HepG2 (cell line): ENCODE results near the gene POLRMT. TPM values are rescaled to one million over a fixed set of nuclear protein-coding genes. Genes with fewer than 3 reads are reported as not detected.

Experiments
- AKAP8 ChIP-seq: sonication (generic); formaldehyde crosslinking; IDR thresholded peaks from 2 replicates; pipeline ENCODE4 v1.5.1; 2020; ENCODE audit warnings: mild to moderate bottlenecking, missing genetic modification reagents
- ARNTL ChIP-seq: sonication (generic); formaldehyde crosslinking; IDR thresholded peaks from 2 replicates; pipeline ENCODE4 v1.4.0; 2020; ENCODE audit warnings: mild to moderate bottlenecking, missing genetic modification reagents
- BRCA1 ChIP-seq: sonication (generic); formaldehyde crosslinking; IDR thresholded peaks from 2 replicates; pipeline ENCODE4 v1.4.0; 2020; ENCODE audit warnings: missing genetic modification reagents
- ERF ChIP-seq: IDR thresholded peaks from 2 replicates; pipeline ENCODE4 v1.6.1; 2018; ENCODE audit warnings: missing biosample characterization, missing genetic modification reagents
- HMG20A ChIP-seq: IDR thresholded peaks from 2 replicates; pipeline ENCODE4 v1.6.1; 2016; ENCODE audit warnings: borderline replicate concordance
- KDM2A ChIP-seq: sonication (generic); formaldehyde crosslinking; IDR thresholded peaks from 2 replicates; pipeline ENCODE4 v1.4.0; 2020; ENCODE audit warnings: low read depth, missing genetic modification reagents, borderline replicate concordance
- KLF6 ChIP-seq: IDR thresholded peaks from 2 replicates; pipeline ENCODE4 v1.8.0; 2016; ENCODE audit warnings: missing biosample characterization, missing genetic modification reagents
- MED1 ChIP-seq: sonication (generic); formaldehyde crosslinking; IDR thresholded peaks from 2 replicates; pipeline ENCODE4 v1.4.0; 2020; ENCODE audit warnings: missing genetic modification reagents
- NFKBIZ ChIP-seq: IDR thresholded peaks from 2 replicates; pipeline ENCODE4 v1.6.1; 2018; ENCODE audit warnings: missing genetic modification reagents, missing compliant biosample characterization
- POGZ ChIP-seq: sonication (generic); formaldehyde crosslinking; IDR thresholded peaks from 2 replicates; pipeline ENCODE4 v1.4.0; 2020; ENCODE audit warnings: mild to moderate bottlenecking, missing genetic modification reagents
- PTBP1 ChIP-seq: fragments of 200-400 bp; formaldehyde crosslinking; IDR thresholded peaks from 2 replicates; pipeline ENCODE4 v1.6.1; 2018; ENCODE audit warnings: low read length, low read depth; ENCODE audit not compliant: poor library complexity, severe bottlenecking
- ZNF143 ChIP-seq: sonication (generic); formaldehyde crosslinking; IDR thresholded peaks from 2 replicates; pipeline ENCODE4 v1.4.0; 2020; ENCODE audit warnings: missing genetic modification reagents
- ZNF678 ChIP-seq: sonication (generic); formaldehyde crosslinking; IDR thresholded peaks from 2 replicates; pipeline ENCODE4 v1.4.0; 2020; ENCODE audit warnings: mild to moderate bottlenecking, missing genetic modification reagents
- ZNF761 ChIP-seq: sonication (generic); formaldehyde crosslinking; conservative IDR thresholded peaks from 2 replicates; pipeline ENCODE4 v1.4.0; 2020; ENCODE audit warnings: mild to moderate bottlenecking, missing genetic modification reagents
- polyA plus RNA-seq, 8 experiments: library from polyadenylated mRNA; depleted of rRNA in 3 of 8; stranded (reverse) in 7 of 8; unstranded in 1 of 8; fragments of >200 nt; fragmentation: Illumina TruSeq in 4 of 8; extraction: Trizol in 4 of 8; gene quantifications; 2 replicates each; pipeline versions ENCODE4 v1.2.1 to v1.2.3, GENCODE V29; 2011 to 2016; ENCODE audit warnings: low read depth in 4 of 8, missing spikeins in 1 of 8, mixed read lengths in 1 of 8; ENCODE audit not compliant: insufficient read depth in 1 of 8
- total RNA-seq, 5 experiments: library from RNA; depleted of rRNA; stranded (reverse); fragments of >200 nt; fragmentation: Illumina TruSeq; extraction: Trizol; gene quantifications; 2 replicates each; pipeline ENCODE4 v1.2.3, GENCODE V29; 2016; ENCODE audit warnings: low read depth in 1 of 5
- TF ChIP-seq, protein P1 (sequence below): sonication (generic); formaldehyde crosslinking; IDR thresholded peaks from 2 replicates; pipeline ENCODE4 v1.4.0; 2020; ENCODE audit warnings: mild to moderate bottlenecking, missing genetic modification reagents
- TF ChIP-seq, protein P2 (sequence below): sonication (generic); formaldehyde crosslinking; IDR thresholded peaks from 2 replicates; pipeline ENCODE4 v1.4.0; 2020; ENCODE audit warnings: missing genetic modification reagents, borderline replicate concordance
- TF ChIP-seq, protein P3 (sequence below): IDR thresholded peaks from 2 replicates; pipeline ENCODE4 v1.6.1; 2018; ENCODE audit warnings: missing genetic modification reagents, mild to moderate bottlenecking, missing compliant biosample characterization
- TF ChIP-seq, protein P4 (sequence below): sonication (generic); formaldehyde crosslinking; IDR thresholded peaks from 2 replicates; pipeline ENCODE4; 2020; ENCODE audit warnings: missing genetic modification reagents, mild to moderate bottlenecking, borderline replicate concordance
- TF ChIP-seq, protein P5 (sequence below): sonication (generic); formaldehyde crosslinking; IDR thresholded peaks from 2 replicates; pipeline ENCODE4 v1.5.0; 2020; ENCODE audit warnings: mild to moderate bottlenecking, missing genetic modification reagents, moderate library complexity

Gene POLRMT
- total and polyA plus RNA-seq, 2 of the 13 experiments (the other 11 are each of a cell fraction or from before 2014, with no cell fraction given): 78.0 to 101 TPM

DNA sequence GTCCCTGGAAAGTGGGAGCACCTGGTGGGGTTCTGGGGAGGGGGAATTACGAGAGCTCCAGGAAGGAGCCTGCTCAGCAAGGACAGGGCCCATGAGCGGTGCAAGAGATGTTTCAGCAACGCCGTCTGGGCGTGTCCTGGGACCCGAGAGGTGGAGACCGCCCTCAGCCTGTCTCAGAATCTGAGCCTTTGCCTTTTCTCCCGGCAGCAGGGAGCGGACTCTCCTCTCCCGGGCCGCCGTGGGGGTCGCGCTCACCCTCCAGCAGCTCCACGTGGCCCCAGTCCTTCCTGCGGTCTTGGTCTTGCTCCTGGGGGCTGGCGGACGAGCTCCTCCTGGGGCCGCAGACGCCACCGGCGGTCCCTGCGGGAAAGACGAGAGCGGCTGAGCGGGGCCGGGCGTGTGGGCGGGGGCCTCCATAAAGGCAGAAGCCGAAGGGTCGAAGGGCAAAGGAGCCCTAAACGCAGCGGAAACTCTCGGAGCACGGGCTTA lies 714 bp downstream of the POLRMT start (continued):
- TF ChIP-seq POGZ (CRISPR knock-in tag) (0 out of 2 replicates have a peak, but pooled peaks have one; percentile 20), ARNTL (CRISPR knock-in tag) (no peak; the same call in 1 of the 2 replicates), MED1 (CRISPR knock-in tag) (0 out of 2 replicates have a peak, but pooled peaks have one; percentile 20), ERF (CRISPR knock-in tag) (peak; percentile 21; the same call in 1 of the 2 replicates), HMG20A (CRISPR knock-in tag) (no peak), AKAP8 (CRISPR knock-in tag) (0 out of 2 replicates have a peak, but pooled peaks have one; percentile 33), ZNF678 (no peak), ZNF143 (CRISPR knock-in tag) (no peak), NFKBIZ (no peak), PTBP1 (peak; percentile 5), BRCA1 (CRISPR knock-in tag) (no peak), KLF6 (CRISPR knock-in tag) (peak; percentile 53; the same call in 1 of the 2 replicates), ZNF761 (CRISPR knock-in tag) (0 out of 2 replicates have a peak, but pooled peaks have one; percentile 52), KDM2A (CRISPR knock-in tag) (0 out of 2 replicates have a peak, but pooled peaks have one; percentile 4)
- TF ChIP-seq, protein P1, sequence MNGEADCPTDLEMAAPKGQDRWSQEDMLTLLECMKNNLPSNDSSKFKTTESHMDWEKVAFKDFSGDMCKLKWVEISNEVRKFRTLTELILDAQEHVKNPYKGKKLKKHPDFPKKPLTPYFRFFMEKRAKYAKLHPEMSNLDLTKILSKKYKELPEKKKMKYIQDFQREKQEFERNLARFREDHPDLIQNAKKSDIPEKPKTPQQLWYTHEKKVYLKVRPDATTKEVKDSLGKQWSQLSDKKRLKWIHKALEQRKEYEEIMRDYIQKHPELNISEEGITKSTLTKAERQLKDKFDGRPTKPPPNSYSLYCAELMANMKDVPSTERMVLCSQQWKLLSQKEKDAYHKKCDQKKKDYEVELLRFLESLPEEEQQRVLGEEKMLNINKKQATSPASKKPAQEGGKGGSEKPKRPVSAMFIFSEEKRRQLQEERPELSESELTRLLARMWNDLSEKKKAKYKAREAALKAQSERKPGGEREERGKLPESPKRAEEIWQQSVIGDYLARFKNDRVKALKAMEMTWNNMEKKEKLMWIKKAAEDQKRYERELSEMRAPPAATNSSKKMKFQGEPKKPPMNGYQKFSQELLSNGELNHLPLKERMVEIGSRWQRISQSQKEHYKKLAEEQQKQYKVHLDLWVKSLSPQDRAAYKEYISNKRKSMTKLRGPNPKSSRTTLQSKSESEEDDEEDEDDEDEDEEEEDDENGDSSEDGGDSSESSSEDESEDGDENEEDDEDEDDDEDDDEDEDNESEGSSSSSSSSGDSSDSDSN (CRISPR knock-in tag): peak; percentile 76
- TF ChIP-seq, protein P2, sequence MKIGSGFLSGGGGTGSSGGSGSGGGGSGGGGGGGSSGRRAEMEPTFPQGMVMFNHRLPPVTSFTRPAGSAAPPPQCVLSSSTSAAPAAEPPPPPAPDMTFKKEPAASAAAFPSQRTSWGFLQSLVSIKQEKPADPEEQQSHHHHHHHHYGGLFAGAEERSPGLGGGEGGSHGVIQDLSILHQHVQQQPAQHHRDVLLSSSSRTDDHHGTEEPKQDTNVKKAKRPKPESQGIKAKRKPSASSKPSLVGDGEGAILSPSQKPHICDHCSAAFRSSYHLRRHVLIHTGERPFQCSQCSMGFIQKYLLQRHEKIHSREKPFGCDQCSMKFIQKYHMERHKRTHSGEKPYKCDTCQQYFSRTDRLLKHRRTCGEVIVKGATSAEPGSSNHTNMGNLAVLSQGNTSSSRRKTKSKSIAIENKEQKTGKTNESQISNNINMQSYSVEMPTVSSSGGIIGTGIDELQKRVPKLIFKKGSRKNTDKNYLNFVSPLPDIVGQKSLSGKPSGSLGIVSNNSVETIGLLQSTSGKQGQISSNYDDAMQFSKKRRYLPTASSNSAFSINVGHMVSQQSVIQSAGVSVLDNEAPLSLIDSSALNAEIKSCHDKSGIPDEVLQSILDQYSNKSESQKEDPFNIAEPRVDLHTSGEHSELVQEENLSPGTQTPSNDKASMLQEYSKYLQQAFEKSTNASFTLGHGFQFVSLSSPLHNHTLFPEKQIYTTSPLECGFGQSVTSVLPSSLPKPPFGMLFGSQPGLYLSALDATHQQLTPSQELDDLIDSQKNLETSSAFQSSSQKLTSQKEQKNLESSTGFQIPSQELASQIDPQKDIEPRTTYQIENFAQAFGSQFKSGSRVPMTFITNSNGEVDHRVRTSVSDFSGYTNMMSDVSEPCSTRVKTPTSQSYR (CRISPR knock-in tag): no peak
- TF ChIP-seq, protein P3, sequence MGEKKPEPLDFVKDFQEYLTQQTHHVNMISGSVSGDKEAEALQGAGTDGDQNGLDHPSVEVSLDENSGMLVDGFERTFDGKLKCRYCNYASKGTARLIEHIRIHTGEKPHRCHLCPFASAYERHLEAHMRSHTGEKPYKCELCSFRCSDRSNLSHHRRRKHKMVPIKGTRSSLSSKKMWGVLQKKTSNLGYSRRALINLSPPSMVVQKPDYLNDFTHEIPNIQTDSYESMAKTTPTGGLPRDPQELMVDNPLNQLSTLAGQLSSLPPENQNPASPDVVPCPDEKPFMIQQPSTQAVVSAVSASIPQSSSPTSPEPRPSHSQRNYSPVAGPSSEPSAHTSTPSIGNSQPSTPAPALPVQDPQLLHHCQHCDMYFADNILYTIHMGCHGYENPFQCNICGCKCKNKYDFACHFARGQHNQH (CRISPR knock-in tag): peak; percentile 48; the same call in 1 of the 2 replicates
- TF ChIP-seq, protein P4, sequence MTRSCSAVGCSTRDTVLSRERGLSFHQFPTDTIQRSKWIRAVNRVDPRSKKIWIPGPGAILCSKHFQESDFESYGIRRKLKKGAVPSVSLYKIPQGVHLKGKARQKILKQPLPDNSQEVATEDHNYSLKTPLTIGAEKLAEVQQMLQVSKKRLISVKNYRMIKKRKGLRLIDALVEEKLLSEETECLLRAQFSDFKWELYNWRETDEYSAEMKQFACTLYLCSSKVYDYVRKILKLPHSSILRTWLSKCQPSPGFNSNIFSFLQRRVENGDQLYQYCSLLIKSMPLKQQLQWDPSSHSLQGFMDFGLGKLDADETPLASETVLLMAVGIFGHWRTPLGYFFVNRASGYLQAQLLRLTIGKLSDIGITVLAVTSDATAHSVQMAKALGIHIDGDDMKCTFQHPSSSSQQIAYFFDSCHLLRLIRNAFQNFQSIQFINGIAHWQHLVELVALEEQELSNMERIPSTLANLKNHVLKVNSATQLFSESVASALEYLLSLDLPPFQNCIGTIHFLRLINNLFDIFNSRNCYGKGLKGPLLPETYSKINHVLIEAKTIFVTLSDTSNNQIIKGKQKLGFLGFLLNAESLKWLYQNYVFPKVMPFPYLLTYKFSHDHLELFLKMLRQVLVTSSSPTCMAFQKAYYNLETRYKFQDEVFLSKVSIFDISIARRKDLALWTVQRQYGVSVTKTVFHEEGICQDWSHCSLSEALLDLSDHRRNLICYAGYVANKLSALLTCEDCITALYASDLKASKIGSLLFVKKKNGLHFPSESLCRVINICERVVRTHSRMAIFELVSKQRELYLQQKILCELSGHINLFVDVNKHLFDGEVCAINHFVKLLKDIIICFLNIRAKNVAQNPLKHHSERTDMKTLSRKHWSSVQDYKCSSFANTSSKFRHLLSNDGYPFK (CRISPR knock-in tag): no peak
- TF ChIP-seq, protein P5, sequence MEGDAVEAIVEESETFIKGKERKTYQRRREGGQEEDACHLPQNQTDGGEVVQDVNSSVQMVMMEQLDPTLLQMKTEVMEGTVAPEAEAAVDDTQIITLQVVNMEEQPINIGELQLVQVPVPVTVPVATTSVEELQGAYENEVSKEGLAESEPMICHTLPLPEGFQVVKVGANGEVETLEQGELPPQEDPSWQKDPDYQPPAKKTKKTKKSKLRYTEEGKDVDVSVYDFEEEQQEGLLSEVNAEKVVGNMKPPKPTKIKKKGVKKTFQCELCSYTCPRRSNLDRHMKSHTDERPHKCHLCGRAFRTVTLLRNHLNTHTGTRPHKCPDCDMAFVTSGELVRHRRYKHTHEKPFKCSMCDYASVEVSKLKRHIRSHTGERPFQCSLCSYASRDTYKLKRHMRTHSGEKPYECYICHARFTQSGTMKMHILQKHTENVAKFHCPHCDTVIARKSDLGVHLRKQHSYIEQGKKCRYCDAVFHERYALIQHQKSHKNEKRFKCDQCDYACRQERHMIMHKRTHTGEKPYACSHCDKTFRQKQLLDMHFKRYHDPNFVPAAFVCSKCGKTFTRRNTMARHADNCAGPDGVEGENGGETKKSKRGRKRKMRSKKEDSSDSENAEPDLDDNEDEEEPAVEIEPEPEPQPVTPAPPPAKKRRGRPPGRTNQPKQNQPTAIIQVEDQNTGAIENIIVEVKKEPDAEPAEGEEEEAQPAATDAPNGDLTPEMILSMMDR (CRISPR knock-in tag): 0 out of 2 replicates have a peak, but pooled peaks have one; percentile 7
